Loucy (cell line): ENCODE measurements around the gene SMCHD1.
"Not testable (repeated sequence)": the region's sequence is repeated elsewhere in the genome, so short reads cannot be mapped to it uniquely, and the experiment has no call there.

Source experiments
- H2AFZ ChIP-seq: fragments of 200-600 bp; sonication (generic); 2 replicates; pipeline ENCODE4 v1.6.0; 2016; ENCODE audit warnings: antibody characterized with exemption, mild to moderate bottlenecking, low read length, moderate library complexity
- H3F3A ChIP-seq: fragments of 200-600 bp; 2 replicates; pipeline ENCODE4 v1.6.0; 2016; ENCODE audit warnings: antibody characterized with exemption, low read depth, mild to moderate bottlenecking
- H3K27me3 ChIP-seq: fragments of 200-600 bp; sonication (generic); 2 replicates; pipeline ENCODE4 v1.6.1; 2014; ENCODE audit warnings: low read length, mild to moderate bottlenecking; ENCODE audit not compliant: insufficient read depth, poor library complexity, severe bottlenecking
- H3K36me3 ChIP-seq: fragments of 200-600 bp; sonication (generic); 2 replicates; pipeline ENCODE4 v1.6.1; 2016; ENCODE audit warnings: low read length; ENCODE audit not compliant: insufficient read depth
- H3K4me1 ChIP-seq: fragments of 200-600 bp; sonication (generic); 2 replicates; pipeline ENCODE4 v1.5.1; 2014; ENCODE audit warnings: low read length, mild to moderate bottlenecking; ENCODE audit not compliant: insufficient read depth, poor library complexity, severe bottlenecking
- H3K4me2 ChIP-seq: fragments of 200-600 bp; sonication (generic); 2 replicates; pipeline ENCODE4 v1.6.0; 2014; ENCODE audit warnings: antibody characterized with exemption, low read length, low read depth, mild to moderate bottlenecking; ENCODE audit not compliant: poor library complexity, severe bottlenecking
- H3K4me3 ChIP-seq: fragments of 200-600 bp; sonication (generic); 2 replicates; pipeline ENCODE4 v1.5.1; 2014; ENCODE audit warnings: low read length, mild to moderate bottlenecking, mixed read lengths; ENCODE audit not compliant: poor library complexity, severe bottlenecking
- H3K79me2 ChIP-seq: fragments of 200-600 bp; sonication (generic); 2 replicates; pipeline ENCODE4 v1.6.1; 2014; ENCODE audit warnings: low read length; ENCODE audit not compliant: insufficient read depth
- H3K9ac ChIP-seq: fragments of 200-600 bp; sonication (generic); 2 replicates; pipeline ENCODE4 v1.6.0; 2014; ENCODE audit warnings: mild to moderate bottlenecking, low read depth, low read length, moderate library complexity; ENCODE audit not compliant: poor library complexity, severe bottlenecking
- H3K9me2 ChIP-seq: fragments of 200-600 bp; sonication (generic); replicated peaks from 2 replicates; pipeline ENCODE4 v1.6.1; 2016; ENCODE audit warnings: low read depth, low read length, mixed read lengths
- H3K9me3 ChIP-seq: fragments of 200-600 bp; sonication (generic); 2 replicates; pipeline ENCODE4 v1.6.1; 2014; ENCODE audit warnings: mild to moderate bottlenecking, antibody characterized with exemption, low read length, low read depth; ENCODE audit not compliant: insufficient read depth
- H4K20me1 ChIP-seq: fragments of 200-600 bp; sonication (generic); 2 replicates; pipeline ENCODE4 v1.6.0; 2014; ENCODE audit warnings: antibody characterized with exemption, low read length, mild to moderate bottlenecking; ENCODE audit not compliant: insufficient read depth, poor library complexity, severe bottlenecking
- EZH2phosphoT487 ChIP-seq: fragments of 200-600 bp; IDR thresholded peaks from 2 replicates; pipeline ENCODE4 v1.6.1; 2018; ENCODE audit warnings: antibody characterized with exemption, mild to moderate bottlenecking, moderate library complexity, borderline replicate concordance
- TF ChIP-seq, protein P1 (sequence below): fragments of 200-600 bp; sonication (generic); conservative IDR thresholded peaks from 2 replicates; pipeline ENCODE4 v1.5.1; 2014; ENCODE audit warnings: mild to moderate bottlenecking, antibody characterized with exemption, low read length

SMCHD1 gene

DNA sequence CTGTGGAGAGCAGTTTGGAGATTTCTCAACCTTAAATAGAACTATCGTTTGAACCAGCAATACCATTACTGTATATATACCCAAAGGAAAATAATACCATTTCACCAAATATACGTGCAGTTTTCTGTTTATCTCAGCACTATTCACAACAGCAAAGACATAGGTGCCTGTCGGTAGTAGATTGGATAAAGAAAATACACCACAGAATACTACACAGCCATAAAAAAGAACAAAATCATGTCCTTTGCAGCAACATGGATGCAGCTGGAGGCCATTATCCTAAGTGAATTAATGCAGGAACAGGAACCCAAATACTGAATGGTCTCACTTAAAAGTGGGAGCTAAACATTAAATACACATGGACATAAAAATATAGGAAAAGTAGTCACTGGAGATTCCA lies 81.3 kb downstream of the SMCHD1 start:
- Histone ChIP-seq H3K9ac (no peak overlapping the region), H3K79me2 (no peaks in the 10 kb centered on the region), H3K27me3 (no peaks in the 10 kb centered on the region), H2AFZ (no peak overlapping the region), H3K4me1 (peaks cover 4% of the 10 kb centered on the region), H3K36me3 (peaks cover 84% of the 10 kb centered on the region), H3K9me3 (no peaks in the 10 kb centered on the region), H4K20me1 (no peaks in the 10 kb centered on the region), H3K4me3 (no peak overlapping the region), H3K4me2 (no peak overlapping the region), H3F3A (peaks cover 8% of the 10 kb centered on the region; the same call in 1 of the 2 replicates), H3K9me2 (no peaks in the 10 kb centered on the region)
- TF ChIP-seq, protein P1, sequence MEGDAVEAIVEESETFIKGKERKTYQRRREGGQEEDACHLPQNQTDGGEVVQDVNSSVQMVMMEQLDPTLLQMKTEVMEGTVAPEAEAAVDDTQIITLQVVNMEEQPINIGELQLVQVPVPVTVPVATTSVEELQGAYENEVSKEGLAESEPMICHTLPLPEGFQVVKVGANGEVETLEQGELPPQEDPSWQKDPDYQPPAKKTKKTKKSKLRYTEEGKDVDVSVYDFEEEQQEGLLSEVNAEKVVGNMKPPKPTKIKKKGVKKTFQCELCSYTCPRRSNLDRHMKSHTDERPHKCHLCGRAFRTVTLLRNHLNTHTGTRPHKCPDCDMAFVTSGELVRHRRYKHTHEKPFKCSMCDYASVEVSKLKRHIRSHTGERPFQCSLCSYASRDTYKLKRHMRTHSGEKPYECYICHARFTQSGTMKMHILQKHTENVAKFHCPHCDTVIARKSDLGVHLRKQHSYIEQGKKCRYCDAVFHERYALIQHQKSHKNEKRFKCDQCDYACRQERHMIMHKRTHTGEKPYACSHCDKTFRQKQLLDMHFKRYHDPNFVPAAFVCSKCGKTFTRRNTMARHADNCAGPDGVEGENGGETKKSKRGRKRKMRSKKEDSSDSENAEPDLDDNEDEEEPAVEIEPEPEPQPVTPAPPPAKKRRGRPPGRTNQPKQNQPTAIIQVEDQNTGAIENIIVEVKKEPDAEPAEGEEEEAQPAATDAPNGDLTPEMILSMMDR = no peak
- no peak for TF ChIP-seq EZH2phosphoT487

DNA sequence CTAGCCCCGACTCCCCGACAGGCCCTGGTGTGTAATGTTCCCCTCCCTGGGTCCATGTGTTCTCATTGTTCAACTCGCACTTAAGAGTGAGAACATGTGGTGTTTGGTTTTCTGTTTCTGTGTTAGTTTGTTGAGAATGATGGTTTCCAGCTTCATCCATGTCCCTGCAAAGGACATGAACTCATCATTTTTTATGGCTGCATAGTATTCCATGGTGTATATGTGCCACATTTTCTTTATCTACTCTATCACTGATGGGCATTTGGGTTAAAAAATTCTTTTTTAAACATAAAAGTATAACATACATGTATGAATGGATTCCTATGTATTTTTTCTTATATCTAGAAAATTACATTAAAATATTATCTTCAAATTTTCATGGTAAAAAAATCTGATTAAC lies 84.6 kb downstream of the SMCHD1 start:
- H2AFZ ChIP-seq, H3K4me3 ChIP-seq, H3K9me2 ChIP-seq, H3F3A ChIP-seq, H3K4me2 ChIP-seq, H3K9ac ChIP-seq, H3K27me3 ChIP-seq, H3K79me2 ChIP-seq, H4K20me1 ChIP-seq, H3K4me1 ChIP-seq, H3K9me3 ChIP-seq: not testable (repeated sequence)
- peaks cover 84% of the 10 kb centered on the region for H3K36me3 ChIP-seq

DNA sequence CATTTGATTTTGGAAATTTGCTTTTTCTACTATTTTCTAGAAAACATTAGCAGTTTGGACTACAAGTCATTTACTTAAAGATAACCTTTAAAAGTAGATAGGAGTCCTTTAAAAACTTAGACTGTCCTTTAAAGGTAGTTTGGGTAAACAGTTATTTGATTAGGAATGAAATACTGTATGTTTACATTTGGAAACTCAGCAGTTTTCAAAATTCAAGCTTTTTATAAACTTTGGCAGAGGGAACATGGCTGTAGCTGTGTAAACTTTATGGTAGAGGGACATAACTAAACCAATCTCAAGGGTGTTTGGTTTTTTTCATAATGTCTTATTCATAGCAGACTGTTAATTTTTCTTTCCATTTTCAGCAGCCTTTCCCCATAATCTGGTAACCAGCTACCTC lies 90.7 kb downstream of the SMCHD1 start:
- TF ChIP-seq, protein P1 = no peak
- Histone ChIP-seq H3F3A (no peaks in the 10 kb centered on the region), H3K79me2 (no peaks in the 10 kb centered on the region), H3K9me3 (no peaks in the 10 kb centered on the region; the same call in 1 of the 2 replicates), H3K4me3 (no peak overlapping the region), H3K36me3 (peaks cover 88% of the 10 kb centered on the region), H3K9me2 (no peaks in the 10 kb centered on the region), H3K27me3 (no peaks in the 10 kb centered on the region), H4K20me1 (no peaks in the 10 kb centered on the region), H3K4me2 (no peak overlapping the region), H2AFZ (no peak overlapping the region), H3K9ac (no peak overlapping the region), H3K4me1 (no peaks in the 10 kb centered on the region)

DNA sequence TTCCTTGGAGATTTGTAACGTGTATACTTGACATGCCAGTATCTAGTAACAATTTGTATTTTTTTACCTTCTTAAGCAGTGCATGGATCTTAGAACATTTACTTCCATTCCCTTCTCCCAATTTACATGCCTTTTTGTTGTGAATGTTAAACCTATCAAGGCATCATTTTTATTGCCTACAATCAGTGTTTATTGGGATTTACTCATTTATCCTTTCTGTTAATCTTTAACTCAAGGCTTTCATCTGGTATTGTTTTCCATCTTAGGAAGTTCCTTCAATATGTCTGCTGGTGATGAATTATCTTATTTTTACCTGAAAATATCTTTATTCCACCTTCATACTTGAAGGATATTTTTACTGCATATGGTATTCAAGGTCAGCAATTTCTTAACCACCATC lies 102.8 kb downstream of the SMCHD1 start:
- H3K9ac ChIP-seq = no peak overlapping the region
- no peaks in the 10 kb centered on the region for H3K27me3 ChIP-seq
- H3K4me3 ChIP-seq = no peak overlapping the region
- H4K20me1 ChIP-seq = no peaks in the 10 kb centered on the region
- peaks cover 44% of the 10 kb centered on the region for H3K36me3 ChIP-seq
- H3K4me2 ChIP-seq = no peak overlapping the region
- peaks cover 6% of the 10 kb centered on the region for H3K4me1 ChIP-seq
- TF ChIP-seq EZH2phosphoT487 = no peak
- no peaks in the 10 kb centered on the region for H3K9me3 ChIP-seq
- no peaks in the 10 kb centered on the region for H3F3A ChIP-seq
- H3K9me2 ChIP-seq = no peaks in the 10 kb centered on the region
- no peak overlapping the region for H2AFZ ChIP-seq
- H3K79me2 ChIP-seq = no peaks in the 10 kb centered on the region
